HG03103 (cell line): ENCODE data around the gene NCOA1.
"Not testable (repeated sequence)": the region's sequence is repeated elsewhere in the genome, so short reads cannot be mapped to it uniquely, and the experiment has no call there.

ENCODE experiments used
- ATAC-seq: cut with Tn5 transposase; IDR thresholded peaks from one replicate; pipeline ENCODE4 v1.9.1; 2021; ENCODE audit warnings: low read depth; ENCODE audit not compliant: unreplicated experiment

The NCOA1 gene

GRCh38 chr2:24569565-24569964, 78.5 kb downstream of the NCOA1 start:
- not testable (repeated sequence) for ATAC-seq

- no peak for ATAC-seq
Observed at GRCh38 chr2:24570225-24570624, 79.2 kb downstream of the NCOA1 start.

- ATAC-seq = no peak
Observed at GRCh38 chr2:24571828-24572442, 80.9 kb downstream of the NCOA1 start.

GRCh38 chr2:24576146-24576545, 85.1 kb downstream of the NCOA1 start:
- no peak for ATAC-seq

- ATAC-seq = no peak
Observed at GRCh38 chr2:24576617-24577016, 85.6 kb downstream of the NCOA1 start.

GRCh38 chr2:24577481-24577880, 86.4 kb downstream of the NCOA1 start:
- ATAC-seq = peak; percentile 51

GRCh38 chr2:24579053-24579803, 88.2 kb downstream of the NCOA1 start:
- ATAC-seq = no peak

GRCh38 chr2:24580561-24580960, 89.5 kb downstream of the NCOA1 start:
- ATAC-seq = no peak

- not testable (repeated sequence) for ATAC-seq
Observed at GRCh38 chr2:24581971-24582370, 90.9 kb downstream of the NCOA1 start.

GRCh38 chr2:24586955-24587354, 95.9 kb downstream of the NCOA1 start:
- no peak for ATAC-seq

- ATAC-seq = no peak
Observed at GRCh38 chr2:24588294-24588693, 97.2 kb downstream of the NCOA1 start.

GRCh38 chr2:24592441-24593100, 101.5 kb downstream of the NCOA1 start:
- ATAC-seq = no peak

GRCh38 chr2:24594283-24594682, 103.2 kb downstream of the NCOA1 start:
- no peak for ATAC-seq

GRCh38 chr2:24597181-24597870, 106.3 kb downstream of the NCOA1 start:
- ATAC-seq = no peak

GRCh38 chr2:24600140-24600539, 109.1 kb downstream of the NCOA1 start:
- not testable (repeated sequence) for ATAC-seq

- ATAC-seq = no peak
Observed at GRCh38 chr2:24611631-24612030, 120.6 kb downstream of the NCOA1 start.

GRCh38 chr2:24613154-24613814, 122.2 kb downstream of the NCOA1 start:
- ATAC-seq = peak; percentile 72

- ATAC-seq = no peak
Observed at GRCh38 chr2:24616616-24617015, 125.6 kb downstream of the NCOA1 start.

- ATAC-seq = no peak
Observed at GRCh38 chr2:24617424-24617823, 126.4 kb downstream of the NCOA1 start.

GRCh38 chr2:24618144-24618543, 127.1 kb downstream of the NCOA1 start:
- no peak for ATAC-seq

- no peak for ATAC-seq
Observed at GRCh38 chr2:24618680-24619079, 127.6 kb downstream of the NCOA1 start.
